HepG2 (cell line): ENCODE measurements around the gene PDZD7. TPM values are rescaled to one million over a fixed set of nuclear protein-coding genes. Genes with fewer than 3 reads are reported as not detected.
A peak's percentile ranks its signal among the peaks of the same experiment; 100 is the strongest.

Experiments
- AGO1 ChIP-seq: fragments of 200-400 bp; formaldehyde crosslinking; IDR thresholded peaks from 2 replicates; pipeline ENCODE4 v1.6.1; 2017; ENCODE audit warnings: mild to moderate bottlenecking, low read depth, low read length, moderate library complexity; ENCODE audit not compliant: poor library complexity, severe bottlenecking
- BHLHE40 ChIP-seq: IDR thresholded peaks from 2 replicates; pipeline ENCODE4 v1.6.1; 2011; ENCODE audit warnings: low read length, improper control_type of control experiment
- DMTF1 ChIP-seq: sonication (generic); formaldehyde crosslinking; IDR thresholded peaks from 2 replicates; pipeline ENCODE4 v1.4.0; 2020; ENCODE audit warnings: mild to moderate bottlenecking, missing genetic modification reagents
- IRX3 ChIP-seq: sonication (generic); formaldehyde crosslinking; IDR thresholded peaks from 2 replicates; pipeline ENCODE4 v1.8.1; 2023; ENCODE audit warnings: mild to moderate bottlenecking, low read depth, missing genetic modification reagents, borderline replicate concordance
- PRDM4 ChIP-seq: sonication (generic); formaldehyde crosslinking; IDR thresholded peaks from 2 replicates; pipeline ENCODE4 v1.9.0; 2021; ENCODE audit warnings: missing genetic modification reagents, borderline replicate concordance
- PRPF4 ChIP-seq: fragments of 200-400 bp; formaldehyde crosslinking; IDR thresholded peaks from 2 replicates; pipeline ENCODE4 v1.6.1; 2016; ENCODE audit warnings: low read length, low read depth; ENCODE audit not compliant: poor library complexity, severe bottlenecking
- RFX1 ChIP-seq: fragments of 450-650 bp; IDR thresholded peaks from 2 replicates; pipeline ENCODE4 v1.6.1; 2017
- SMAD9 ChIP-seq: sonication (generic); formaldehyde crosslinking; IDR thresholded peaks from 2 replicates; pipeline ENCODE4 v1.5.1; 2020; ENCODE audit warnings: mild to moderate bottlenecking, missing genetic modification reagents
- STAT5B ChIP-seq: sonication (generic); formaldehyde crosslinking; IDR thresholded peaks from 2 replicates; pipeline ENCODE4 v1.4.0; 2020; ENCODE audit warnings: missing genetic modification reagents
- THYN1 ChIP-seq: sonication (generic); formaldehyde crosslinking; IDR thresholded peaks from 2 replicates; pipeline ENCODE4 v1.8.1; 2023; ENCODE audit warnings: low read depth, mild to moderate bottlenecking, moderate library complexity, missing genetic modification reagents, borderline replicate concordance
- TP53 ChIP-seq: sonication (generic); formaldehyde crosslinking; conservative IDR thresholded peaks from 2 replicates; pipeline ENCODE4 v1.4.0; 2020; ENCODE audit warnings: missing genetic modification reagents
- ZFAT ChIP-seq: sonication (generic); formaldehyde crosslinking; conservative IDR thresholded peaks from 2 replicates; pipeline ENCODE4 v1.8.1; 2023; ENCODE audit warnings: missing genetic modification reagents, inconsistent platforms
- ZIK1 ChIP-seq: sonication (generic); formaldehyde crosslinking; IDR thresholded peaks from 2 replicates; pipeline ENCODE4 v1.5.0; 2020; ENCODE audit warnings: mild to moderate bottlenecking, low read depth, missing genetic modification reagents, borderline replicate concordance
- ZNF232 ChIP-seq: sonication (generic); formaldehyde crosslinking; IDR thresholded peaks from 2 replicates; pipeline ENCODE4 v1.4.0; 2020; ENCODE audit warnings: missing genetic modification reagents, borderline replicate concordance
- ZNF337 ChIP-seq: sonication (generic); formaldehyde crosslinking; IDR thresholded peaks from 2 replicates; pipeline ENCODE4 v1.5.1; 2020; ENCODE audit warnings: missing genetic modification reagents, low read depth, mild to moderate bottlenecking, borderline replicate concordance
- ZNF367 ChIP-seq: sonication (generic); formaldehyde crosslinking; IDR thresholded peaks from 2 replicates; pipeline ENCODE4 v1.4.0; 2020; ENCODE audit warnings: missing genetic modification reagents, borderline replicate concordance
- ZNF484 ChIP-seq: sonication (generic); formaldehyde crosslinking; IDR thresholded peaks from 2 replicates; pipeline ENCODE4 v1.5.1; 2020; ENCODE audit warnings: mild to moderate bottlenecking, low read depth, missing genetic modification reagents, borderline replicate concordance
- ZNF597 ChIP-seq: sonication (generic); formaldehyde crosslinking; IDR thresholded peaks from 2 replicates; pipeline ENCODE4 v1.5.0; 2020; ENCODE audit warnings: missing genetic modification reagents
- polyA plus RNA-seq, 8 experiments: library from polyadenylated mRNA; depleted of rRNA in 3 of 8; stranded (reverse) in 7 of 8; unstranded in 1 of 8; fragments of >200 nt; fragmentation: Illumina TruSeq in 4 of 8; extraction: Trizol in 4 of 8; gene quantifications; 2 replicates each; pipeline versions ENCODE4 v1.2.1 to v1.2.3, GENCODE V29; 2011 to 2016; ENCODE audit warnings: low read depth in 4 of 8, missing spikeins in 1 of 8, mixed read lengths in 1 of 8; ENCODE audit not compliant: insufficient read depth in 1 of 8
- total RNA-seq, 5 experiments: library from RNA; depleted of rRNA; stranded (reverse); fragments of >200 nt; fragmentation: Illumina TruSeq; extraction: Trizol; gene quantifications; 2 replicates each; pipeline ENCODE4 v1.2.3, GENCODE V29; 2016; ENCODE audit warnings: low read depth in 1 of 5
- TF ChIP-seq, protein P1 (sequence below): sonication (generic); formaldehyde crosslinking; IDR thresholded peaks from 2 replicates; pipeline ENCODE4 v1.4.0; 2020; ENCODE audit warnings: missing genetic modification reagents
- TF ChIP-seq, protein P2 (sequence below): sonication (generic); formaldehyde crosslinking; IDR thresholded peaks from 2 replicates; pipeline ENCODE4 v1.4.0; 2020; ENCODE audit warnings: missing genetic modification reagents

PDZD7 gene
- total and polyA plus RNA-seq, 2 of the 13 experiments (the other 11 are each of a cell fraction or from before 2014, with no cell fraction given): 0.58 to 0.73 TPM

DNA sequence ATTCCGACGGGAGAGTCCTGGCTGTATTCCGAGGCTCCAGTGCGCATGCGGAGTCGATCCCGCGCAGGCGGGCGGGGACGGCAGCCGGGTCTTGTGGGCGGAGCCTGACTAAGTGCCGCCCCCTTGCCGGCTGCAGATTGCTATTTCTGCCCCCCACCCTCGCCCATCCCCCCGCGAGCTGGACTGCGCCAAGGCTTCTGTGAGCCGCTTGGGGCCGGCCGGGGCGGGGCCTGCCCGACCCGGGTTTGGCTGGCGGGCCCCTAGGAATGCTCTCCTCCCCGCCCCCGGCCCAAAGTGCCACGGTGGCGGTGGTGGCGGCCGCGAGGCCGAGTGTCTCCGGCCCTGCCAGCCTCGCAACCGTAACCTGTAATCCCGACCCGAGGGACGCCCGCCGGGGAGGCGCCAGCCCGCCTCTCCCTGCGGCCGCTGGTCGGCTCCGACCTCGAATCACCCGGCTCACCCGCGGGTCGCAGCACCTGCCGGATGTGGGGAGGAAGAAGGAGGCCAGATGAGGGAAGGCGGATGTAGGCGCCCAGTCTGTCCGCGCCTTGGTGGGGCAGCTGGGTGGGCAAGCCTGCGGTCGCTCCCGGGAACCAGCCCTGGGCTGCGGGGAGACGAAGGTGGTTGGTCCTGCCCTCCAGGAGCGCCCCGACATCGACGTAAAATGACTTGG is 30.2 kb upstream of the PDZD7 start (continued):
- TF ChIP-seq TP53 (CRISPR knock-in tag) (no peak), PRDM4 (no peak), DMTF1 (no peak), STAT5B (no peak), AGO1 (peak; percentile 52), ZNF597 (no peak), ZNF484 (CRISPR knock-in tag) (no peak), PRPF4 (peak; percentile 90), ZNF337 (no peak), ZFAT (CRISPR knock-in tag) (no peak), THYN1 (CRISPR knock-in tag) (no peak), BHLHE40 (no peak), SMAD9 (CRISPR knock-in tag) (no peak; the same call in 1 of the 2 replicates), ZNF367 (no peak; the same call in 1 of the 2 replicates), ZIK1 (CRISPR knock-in tag) (no peak), IRX3 (CRISPR knock-in tag) (no peak), ZNF232 (CRISPR knock-in tag) (no peak), RFX1 (no peak)
- TF ChIP-seq, protein P1, sequence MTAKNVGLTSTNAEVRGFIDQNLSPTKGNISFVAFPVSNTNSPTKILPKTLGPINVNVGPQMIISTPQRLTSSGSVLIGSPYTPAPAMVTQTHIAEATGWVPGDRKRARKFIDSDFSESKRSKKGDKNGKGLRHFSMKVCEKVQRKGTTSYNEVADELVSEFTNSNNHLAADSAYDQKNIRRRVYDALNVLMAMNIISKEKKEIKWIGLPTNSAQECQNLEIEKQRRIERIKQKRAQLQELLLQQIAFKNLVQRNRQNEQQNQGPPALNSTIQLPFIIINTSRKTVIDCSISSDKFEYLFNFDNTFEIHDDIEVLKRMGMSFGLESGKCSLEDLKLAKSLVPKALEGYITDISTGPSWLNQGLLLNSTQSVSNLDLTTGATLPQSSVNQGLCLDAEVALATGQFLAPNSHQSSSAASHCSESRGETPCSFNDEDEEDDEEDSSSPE (CRISPR knock-in tag): peak; percentile 87
- TF ChIP-seq, protein P2, sequence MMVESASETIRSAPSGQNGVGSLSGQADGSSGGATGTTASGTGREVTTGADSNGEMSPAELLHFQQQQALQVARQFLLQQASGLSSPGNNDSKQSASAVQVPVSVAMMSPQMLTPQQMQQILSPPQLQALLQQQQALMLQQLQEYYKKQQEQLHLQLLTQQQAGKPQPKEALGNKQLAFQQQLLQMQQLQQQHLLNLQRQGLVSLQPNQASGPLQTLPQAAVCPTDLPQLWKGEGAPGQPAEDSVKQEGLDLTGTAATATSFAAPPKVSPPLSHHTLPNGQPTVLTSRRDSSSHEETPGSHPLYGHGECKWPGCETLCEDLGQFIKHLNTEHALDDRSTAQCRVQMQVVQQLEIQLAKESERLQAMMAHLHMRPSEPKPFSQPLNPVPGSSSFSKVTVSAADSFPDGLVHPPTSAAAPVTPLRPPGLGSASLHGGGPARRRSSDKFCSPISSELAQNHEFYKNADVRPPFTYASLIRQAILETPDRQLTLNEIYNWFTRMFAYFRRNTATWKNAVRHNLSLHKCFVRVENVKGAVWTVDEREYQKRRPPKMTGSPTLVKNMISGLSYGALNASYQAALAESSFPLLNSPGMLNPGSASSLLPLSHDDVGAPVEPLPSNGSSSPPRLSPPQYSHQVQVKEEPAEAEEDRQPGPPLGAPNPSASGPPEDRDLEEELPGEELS (CRISPR knock-in tag): peak; percentile 61
